GM12891 (cell line): ENCODE data around the gene PCDH8.

Experiments
- DNase-seq: peaks from one replicate; pipeline ENCODE4 v3.0.0; 2011; ENCODE audit warnings: low spot score; ENCODE audit not compliant: insufficient read length
- FAIRE-seq: peaks from 2 replicates; lab custom pipeline; 2011; peaks lifted over from hg19 to GRCh38; lab: Jason Lieb, UNC
- PAX5 ChIP-seq: IDR thresholded peaks from 2 replicates; pipeline ENCODE4 v1.6.1; 2011; ENCODE audit warnings: low read length, moderate library complexity, mild to moderate bottlenecking; ENCODE audit not compliant: insufficient read depth, severe bottlenecking
- POLR2A ChIP-seq: IDR thresholded peaks from 2 replicates; pipeline ENCODE4 v1.6.1; 2011; ENCODE audit warnings: low read depth, low read length, control low read depth
- POLR2AphosphoS5 ChIP-seq: IDR thresholded peaks from 2 replicates; pipeline ENCODE4 v1.6.1; 2011; ENCODE audit warnings: low read depth, low read length, control low read depth
- POU2F2 ChIP-seq: IDR thresholded peaks from 2 replicates; pipeline ENCODE4 v1.6.1; 2011; ENCODE audit warnings: low read depth, mild to moderate bottlenecking, control low read depth, low read length, moderate library complexity
- SPI1 ChIP-seq: IDR thresholded peaks from 2 replicates; pipeline ENCODE4 v1.6.1; 2011; ENCODE audit warnings: low read depth, low read length, control low read depth
- TAF1 ChIP-seq: IDR thresholded peaks from 2 replicates; pipeline ENCODE4 v1.6.1; 2011; ENCODE audit warnings: low read depth, low read length, control low read depth

The PCDH8 gene

DNA sequence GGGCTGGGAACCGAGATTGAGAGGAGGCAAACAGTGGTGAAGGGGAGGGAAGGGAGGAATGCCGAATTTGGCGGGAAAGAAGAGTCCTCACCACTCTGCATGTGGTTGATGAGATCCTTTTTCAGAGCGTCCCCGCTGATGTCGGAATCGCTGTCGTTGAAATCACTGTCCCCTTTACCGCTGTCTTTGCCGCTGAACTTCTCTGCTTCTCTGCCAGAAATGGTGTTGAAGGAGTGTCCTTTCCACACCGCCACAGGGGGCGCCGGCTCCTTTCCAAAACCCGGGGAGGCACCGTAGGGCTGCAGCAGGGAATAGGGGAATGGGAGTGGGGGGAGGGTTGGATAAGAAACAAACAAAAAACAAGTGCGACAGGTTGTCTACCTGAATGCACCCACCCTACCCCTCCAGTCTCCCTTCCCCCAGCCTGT, 3.1 kb downstream of the PCDH8 start:
- DNase-seq (no peak), FAIRE-seq (no peak)
- no peak for TF ChIP-seq POU2F2
- TF ChIP-seq POLR2A = no peak
- TF ChIP-seq TAF1 = no peak
- TF ChIP-seq POLR2AphosphoS5 = no peak
- no peak for TF ChIP-seq SPI1
- TF ChIP-seq PAX5 = no peak

DNA sequence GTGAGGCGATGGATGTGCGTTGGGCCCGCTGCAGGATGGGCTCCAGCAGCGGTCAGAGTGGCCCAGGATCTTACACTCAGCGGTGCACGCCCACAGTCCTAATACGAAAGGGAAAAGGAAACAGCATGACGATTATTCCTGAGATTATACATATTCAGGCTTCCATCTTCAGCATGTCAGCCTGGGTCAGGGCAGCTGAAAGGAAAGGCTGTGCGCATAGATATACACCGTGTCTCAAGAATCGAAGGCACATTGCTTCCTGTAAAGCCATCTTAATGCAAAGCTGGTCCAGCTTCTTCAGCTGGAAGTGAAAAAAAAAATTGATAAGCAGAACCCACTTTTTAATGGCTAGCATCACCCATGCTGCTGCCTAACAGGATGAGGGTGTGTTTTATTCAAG, 3.6 kb downstream of the PCDH8 start:
- no peak for TF ChIP-seq SPI1
- DNase-seq = no peak
- FAIRE-seq = no peak

DNA sequence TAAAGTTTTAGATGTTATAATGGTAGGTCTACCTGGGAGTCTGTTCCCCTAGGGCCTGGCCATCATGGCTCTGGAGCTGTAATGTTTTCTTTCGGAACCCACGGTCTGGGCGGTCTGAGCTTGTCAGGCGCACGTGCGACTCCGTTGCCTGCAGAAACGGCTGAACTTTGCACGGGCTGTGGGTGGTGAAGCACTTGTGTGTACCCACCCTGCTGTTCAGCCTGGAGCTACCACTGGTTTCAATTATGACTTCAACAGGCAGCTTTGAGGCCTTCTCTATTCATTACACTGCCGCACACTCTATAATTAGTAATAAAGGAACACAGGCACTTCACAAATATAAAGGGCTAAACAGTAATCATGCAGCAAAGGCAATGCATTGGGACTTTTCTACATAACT, 6.0 kb downstream of the PCDH8 start:
- DNase-seq (no peak), FAIRE-seq (no peak)
- TF ChIP-seq TAF1 = no peak
- TF ChIP-seq SPI1 = no peak
- no peak for TF ChIP-seq POLR2AphosphoS5
- no peak for TF ChIP-seq POLR2A
- TF ChIP-seq PAX5 = no peak
- no peak for TF ChIP-seq POU2F2

DNA sequence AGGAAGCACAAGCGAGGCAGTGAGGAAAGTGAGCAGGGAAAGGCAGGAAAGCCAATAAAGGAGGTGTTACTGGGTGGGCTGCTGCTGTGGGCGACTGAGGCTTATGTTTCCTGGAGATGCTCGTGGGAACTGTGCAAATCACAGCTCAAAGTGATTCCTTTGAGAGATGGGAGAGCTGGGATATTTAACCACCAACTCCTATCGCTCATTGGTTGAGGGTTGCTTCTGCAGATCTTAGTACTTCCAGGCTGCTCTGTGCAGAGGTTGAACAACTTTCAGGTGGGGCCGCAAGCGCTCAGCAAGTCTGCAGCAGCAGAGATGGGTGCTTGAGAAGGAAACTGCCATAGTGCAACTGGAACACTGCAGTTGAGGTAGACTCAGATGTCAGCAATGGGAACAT, 8.4 kb downstream of the PCDH8 start:
- no peak for TF ChIP-seq PAX5
- FAIRE-seq (no peak), DNase-seq (no peak)

DNA sequence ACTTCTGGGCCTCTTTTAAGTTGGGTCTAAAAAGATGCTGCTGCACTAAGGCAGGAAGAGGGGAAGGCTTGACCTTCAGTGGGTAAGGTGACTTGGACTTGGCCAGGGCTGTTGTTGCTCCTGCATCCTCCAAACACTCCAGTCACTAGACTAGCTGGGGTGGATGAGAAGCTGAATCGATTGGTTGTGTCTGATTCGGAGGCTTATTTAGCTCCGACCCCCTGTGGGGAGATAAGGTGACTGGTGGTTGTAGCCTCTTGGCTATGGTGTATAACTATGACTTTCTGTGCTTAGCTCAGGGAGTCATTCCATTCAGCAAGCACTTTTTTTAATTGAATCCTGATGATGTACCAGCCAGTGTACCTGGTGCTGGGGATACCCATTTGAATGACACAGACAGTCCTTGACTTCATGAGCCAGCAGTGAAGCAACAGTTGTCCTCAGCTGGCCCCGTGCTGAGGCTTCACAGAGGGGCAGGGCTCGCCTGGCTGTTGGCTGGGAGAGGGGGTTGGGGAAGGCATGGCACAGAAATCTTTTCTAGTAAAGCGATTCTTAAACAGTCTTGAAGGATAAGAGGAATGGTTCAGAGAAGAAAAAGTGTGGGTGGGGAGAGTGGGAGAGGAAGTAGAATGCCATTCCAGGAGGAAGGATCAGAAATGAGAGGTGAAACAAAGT, 9.9 kb downstream of the PCDH8 start:
- no peak for DNase-seq
- TF ChIP-seq POLR2A (no peak), SPI1 (no peak), PAX5 (no peak), POLR2AphosphoS5 (no peak), TAF1 (no peak), POU2F2 (no peak)
- no peak for FAIRE-seq

DNA sequence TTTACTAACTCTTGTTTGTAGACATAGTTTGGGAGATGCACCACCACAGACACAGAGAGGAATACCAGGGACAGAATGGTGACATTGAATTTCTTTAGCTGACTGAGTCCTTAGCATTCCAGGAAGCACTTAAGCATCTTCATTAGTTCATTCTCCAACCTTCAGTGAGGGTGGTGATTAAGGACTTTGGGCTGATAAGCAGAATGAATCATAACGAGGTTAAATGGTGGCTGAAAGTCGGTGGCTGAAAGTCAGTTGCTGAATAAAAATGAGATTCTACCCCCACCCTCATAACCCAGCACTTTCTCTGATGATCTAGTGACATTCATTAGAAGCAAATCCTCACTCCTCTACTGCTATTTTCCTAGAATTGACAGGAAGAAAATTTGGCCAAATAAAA, 10.6 kb downstream of the PCDH8 start:
- TF ChIP-seq POU2F2 = no peak
- TF ChIP-seq SPI1 = no peak
- TF ChIP-seq PAX5 = no peak
- no peak for FAIRE-seq
- DNase-seq = no peak

DNA sequence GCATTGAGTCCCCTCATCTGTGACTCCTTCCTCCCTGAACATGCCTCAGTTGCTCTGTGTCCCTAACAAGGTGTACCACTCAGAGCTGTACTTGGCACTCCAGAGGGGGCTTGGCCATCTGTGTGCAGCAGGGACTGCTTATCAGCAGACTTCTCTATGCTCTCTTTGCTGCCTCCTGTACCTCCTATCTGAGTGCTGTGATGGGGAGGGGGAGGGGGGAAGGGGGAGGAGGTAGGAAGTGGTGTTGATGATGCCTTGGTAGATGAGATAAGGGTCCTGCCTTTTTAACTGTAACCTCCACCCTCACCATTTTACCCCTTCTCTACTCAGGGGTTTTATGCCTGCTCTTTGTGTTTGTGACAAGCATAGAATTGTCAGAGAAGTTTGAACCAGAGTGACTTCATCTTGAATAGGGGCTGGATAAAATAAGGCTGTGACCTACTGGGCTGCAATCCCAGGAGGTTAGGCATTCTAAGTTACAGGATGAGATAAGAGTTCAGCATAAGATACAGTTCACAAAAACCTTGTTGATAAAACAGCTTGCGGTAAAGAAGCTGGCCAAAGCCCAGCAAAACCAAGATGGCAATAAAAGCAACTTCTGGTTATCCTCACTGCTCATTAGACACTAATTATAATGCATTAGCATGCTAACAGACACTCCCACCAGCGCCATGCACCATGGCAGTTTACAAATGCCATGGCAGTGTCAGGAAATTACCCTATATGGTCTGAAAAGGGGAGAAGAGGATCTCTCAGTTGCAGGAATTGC, 13.2 kb downstream of the PCDH8 start:
- TF ChIP-seq POU2F2 = no peak
- no peak for TF ChIP-seq PAX5
- TF ChIP-seq TAF1 = no peak
- no peak for TF ChIP-seq POLR2AphosphoS5
- DNase-seq = no peak
- FAIRE-seq = no peak

DNA sequence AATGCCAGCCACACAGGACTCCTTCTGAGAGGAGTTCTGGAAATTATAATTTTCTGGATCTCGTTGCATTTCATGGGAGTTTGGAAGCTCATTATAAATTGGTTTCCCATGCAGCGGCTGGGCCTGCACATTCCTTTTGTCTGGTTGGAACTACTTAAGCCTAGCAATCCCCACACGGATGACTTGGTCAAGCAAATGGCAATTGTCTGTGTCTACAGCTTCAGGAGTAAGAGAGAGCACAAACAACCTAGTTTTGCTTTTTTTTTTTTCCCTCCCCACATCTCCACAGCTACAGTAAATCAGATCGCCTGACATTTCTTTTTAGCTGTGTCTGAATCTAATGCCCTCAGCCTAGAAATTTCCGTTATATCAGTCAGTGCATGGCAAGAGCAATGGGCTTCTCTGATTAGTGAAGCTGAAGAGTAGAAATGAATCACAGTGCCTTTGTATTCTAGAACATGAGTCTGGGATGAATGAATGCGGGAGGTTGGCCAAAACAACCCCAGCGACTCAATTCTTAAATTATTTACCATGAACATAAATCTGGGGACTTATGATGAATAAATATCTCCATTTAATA, 15.1 kb downstream of the PCDH8 start:
- TF ChIP-seq POLR2A (no peak), SPI1 (no peak), PAX5 (no peak), POLR2AphosphoS5 (no peak), POU2F2 (no peak), TAF1 (no peak)
- FAIRE-seq = no peak
- no peak for DNase-seq

DNA sequence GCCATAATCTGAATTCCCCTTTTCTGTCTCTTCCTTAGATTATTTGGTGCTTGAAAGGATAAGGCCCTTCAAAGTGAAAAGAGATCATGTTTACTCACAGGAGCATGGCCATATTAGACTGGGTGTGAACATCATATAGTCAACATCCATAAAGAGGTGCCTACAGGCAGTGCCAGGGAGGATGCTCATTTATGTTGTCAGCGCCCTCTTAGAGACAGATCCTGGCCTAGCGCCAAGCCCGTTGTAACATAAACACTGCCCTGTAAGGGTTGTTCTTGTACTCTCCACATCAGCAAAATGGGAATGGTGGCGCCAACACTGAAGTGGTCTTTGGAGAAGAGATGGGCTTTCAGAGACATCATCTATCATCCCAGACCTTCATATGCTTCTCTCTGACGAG, 16.1 kb downstream of the PCDH8 start:
- TF ChIP-seq POLR2AphosphoS5 (no peak), POLR2A (no peak), TAF1 (no peak), SPI1 (no peak), PAX5 (no peak)
- no peak for FAIRE-seq
- no peak for DNase-seq

DNA sequence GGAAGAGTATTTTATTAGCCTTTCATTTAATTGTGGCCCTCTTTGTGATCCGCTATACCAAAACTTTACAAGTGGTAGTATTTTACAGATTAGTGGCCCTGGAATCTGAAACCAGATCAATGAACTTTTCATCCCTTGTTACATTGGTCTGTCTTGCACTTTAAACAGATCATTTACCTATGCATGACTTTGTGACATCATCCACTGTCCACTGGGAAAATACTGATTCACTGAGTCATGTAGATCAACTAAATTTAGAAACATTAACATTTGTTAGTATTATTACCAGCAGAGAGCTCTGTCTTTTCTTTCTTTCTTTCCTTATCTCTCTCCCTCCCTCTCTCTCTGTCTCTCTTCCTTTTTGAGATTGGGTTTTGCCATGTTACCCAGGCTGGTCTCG, 17.5 kb downstream of the PCDH8 start:
- FAIRE-seq (no peak), DNase-seq (no peak)
- TF ChIP-seq SPI1 (no peak), POU2F2 (no peak), POLR2AphosphoS5 (no peak), PAX5 (no peak), POLR2A (no peak), TAF1 (no peak)
